Naive thymus-derived CD8-positive, alpha-beta T cell (primary cell): ENCODE data around the gene CARM1. TPM values are rescaled to one million over a fixed set of nuclear protein-coding genes. Genes with fewer than 3 reads are reported as not detected.
"Not testable (repeated sequence)": the region's sequence is repeated elsewhere in the genome, so short reads cannot be mapped to it uniquely, and the experiment has no call there.

Experiments
- ATAC-seq, 2 donors: fragments of 150-1000 bp; cut with Tn5 transposase in 1 of 2; sonication (Bioruptor Pico), chemical (Tn5 transposase) in 1 of 2; 1 replicate in 1 of 2; 2 replicates in 1 of 2; pipeline ENCODE4 v1.10.0; 2021; ENCODE audit warnings: mild to moderate bottlenecking in 2 of 2, moderate library complexity in 2 of 2
- POLR2A ChIA-PET: fragments of 350-600 bp; sonication (Branson Sonifier 250); formaldehyde crosslinking; loops from one replicate; lab custom pipeline; 2021; ENCODE audit warnings: antibody characterized with exemption; lab: Charles Lee
- DNase-seq, 10 donors: peaks; one replicate each; pipeline versions ENCODE4 v3.0.0 to v3.0.0-alpha.2; 2020 to 2022
- H3K27ac Mint-ChIP-seq, 10 donors: one replicate each; pipeline ENCODE4 v1.8.0; 2020 to 2022; ENCODE audit warnings: mild to moderate bottlenecking in 10 of 10, mixed read lengths in 10 of 10, moderate library complexity in 4 of 10, inconsistent platforms in 1 of 10
- H3K27me3 Mint-ChIP-seq, 5 donors: one replicate each; pipeline ENCODE4 v1.8.0; 2021 to 2022; ENCODE audit warnings: mixed read lengths in 5 of 5
- H3K36me3 Mint-ChIP-seq, 3 donors: one replicate each; pipeline ENCODE4 v1.8.0; 2020 to 2022; ENCODE audit warnings: mixed read lengths in 3 of 3, mild to moderate bottlenecking in 2 of 3, inconsistent platforms in 1 of 3
- H3K4me1 Mint-ChIP-seq, 4 donors: one replicate each; pipeline ENCODE4 v1.8.0; 2021 to 2022; ENCODE audit warnings: mixed read lengths in 4 of 4
- H3K4me3 Mint-ChIP-seq, 10 donors: one replicate each; pipeline ENCODE4 v1.8.0; 2020 to 2022; ENCODE audit warnings: mild to moderate bottlenecking in 10 of 10, mixed read lengths in 10 of 10, moderate library complexity in 6 of 10, inconsistent platforms in 1 of 10
- H3K9me3 Mint-ChIP-seq, 9 donors: one replicate each; pipeline ENCODE4 v1.8.0; 2020 to 2022; ENCODE audit warnings: mixed read lengths in 9 of 9, mild to moderate bottlenecking in 3 of 9, inconsistent platforms in 1 of 9, moderate library complexity in 1 of 9
- polyA plus RNA-seq, 3 donors: library from polyadenylated mRNA; unstranded; fragments of 300-500 nt; fragmentation: Illumina TruSeq; gene quantifications; one replicate each; pipeline ENCODE4 v1.2.3, GENCODE V29; 2021
- total RNA-seq, 8 experiments: library from RNA in 2 of 8; stranded (reverse) in 2 of 8; gene quantifications; one replicate each; pipeline ENCODE4 v1.2.3 and lab custom pipeline; 2021 to 2026

CARM1 gene
- total and polyA plus RNA-seq, 5 experiments from 2014 or later, result 0.30 to 26.5 (median 0.59) TPM

- Mint-ChIP-seq H3K4me3 (peak overlapping the region; percentile 95 to 100 (median 97)), H3K27ac (peak overlapping the region; percentile 98 to 100 (median 100)), H3K9me3 (peaks cover 0 to 11% (median 5%) of the 10 kb centered on the region in 9 donors), H3K27me3 (no peaks in the 10 kb centered on the region), H3K36me3 (peaks cover 0 to 13% (median 6%) of the 10 kb centered on the region in 3 donors), H3K4me1 (peaks cover 8 to 16% (median 15%) of the 10 kb centered on the region in 4 donors)
- ATAC-seq (peak in 1 of 2 donors; percentile 0), DNase-seq (peak in 1 of 10 donors; percentile 25)
- POLR2A ChIA-PET, result interaction anchor here (0.5 to 2.3 kb wide), 20 partner anchors 9 to 432 kb away, joined by 3 to 20 read pairs (median 5); partner anchors contain the start of genes C19orf38, CARM1, CDC37 and CDKN2D
Observed at GRCh38 chr19:10835089-10835753, 36.1 kb upstream of the CARM1 start.

GRCh38 chr19:10835754-10836478 is 35.4 kb upstream of the CARM1 start, which contains the start of gene TMED1:
TSS of gene TMED1 (minus strand) at chr19:10836212. CDS start at chr19:10836191, 21 bp downstream.
- Mint-ChIP-seq H3K27me3 (no peaks in the 10 kb centered on the region), H3K4me3 (peak within 1 kb of the TSS; percentile 95 to 100 (median 97)), H3K36me3 (peaks cover 0 to 9% (median 6%) of the 10 kb centered on the region in 3 donors), H3K27ac (peak within 1 kb of the TSS; percentile 98 to 100 (median 100)), H3K9me3 (peaks cover 0 to 11% (median 5%) of the 10 kb centered on the region in 9 donors), H3K4me1 (peaks cover 8 to 16% (median 15%) of the 10 kb centered on the region in 4 donors)
- DNase-seq (peak; percentile 87 to 97 (median 94)), ATAC-seq (peak; percentile 90 to 92)
- POLR2A ChIA-PET, result interaction anchor here (0.5 to 2.3 kb wide), 32 partner anchors 9 to 734 kb away, joined by 3 to 20 read pairs (median 4); partner anchors contain the start of genes ANGPTL6, C19orf38, CARM1 and CCDC159

GRCh38 chr19:10836479-10837330 is 34.6 kb upstream of the CARM1 start:
- DNase-seq, result peak in 6 of 10 donors; percentile 59 to 92 (median 76)
- Mint-ChIP-seq H3K36me3 (peaks cover 0 to 9% (median 6%) of the 10 kb centered on the region in 3 donors), H3K4me3 (peak overlapping the region; percentile 95 to 100 (median 97)), H3K4me1 (peaks cover 8 to 16% (median 15%) of the 10 kb centered on the region in 4 donors), H3K9me3 (peaks cover 0 to 11% (median 5%) of the 10 kb centered on the region in 9 donors), H3K27me3 (no peaks in the 10 kb centered on the region), H3K27ac (peak overlapping the region; percentile 98 to 100 (median 100))
- ATAC-seq, result peak; percentile 42 to 44
- POLR2A ChIA-PET, result interaction anchor here (0.6 to 2.3 kb wide), 28 partner anchors 8 to 1264 kb away, joined by 3 to 20 read pairs (median 4); partner anchors contain the start of genes ANGPTL6, CCDC159, CDC37 and CDKN2D

GRCh38 chr19:10837649-10838048 is 33.7 kb upstream of the CARM1 start:
- Mint-ChIP-seq H3K27ac (peak overlapping the region in 1 of 10 donors; percentile 25), H3K4me1 (peaks cover 8 to 16% (median 15%) of the 10 kb centered on the region in 4 donors)
- not testable (repeated sequence) for DNase-seq

DNA sequence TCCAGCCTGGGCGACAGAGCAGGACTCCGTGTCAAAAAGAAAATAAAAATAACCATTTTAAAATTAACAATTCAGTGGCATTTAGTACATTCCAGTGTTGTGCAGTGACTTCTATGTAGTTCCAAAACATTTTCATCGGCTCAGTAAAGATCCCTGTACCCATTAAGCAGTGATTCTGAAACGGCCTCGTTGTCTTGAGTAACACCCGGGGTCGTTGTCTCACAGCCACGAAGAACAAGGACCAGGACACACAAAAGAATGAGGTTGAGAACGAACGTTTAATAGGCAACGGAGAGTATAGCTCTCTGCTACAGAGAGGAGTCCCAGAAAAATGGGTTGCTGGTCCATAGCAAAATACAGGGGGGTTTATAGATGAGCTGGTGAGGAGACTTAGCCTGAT is 33.0 kb upstream of the CARM1 start:
- ATAC-seq (no peak), DNase-seq (no peak)
- peaks cover 0 to 11% (median 5%) of the 10 kb centered on the region in 9 donors for H3K9me3 Mint-ChIP-seq
- POLR2A ChIA-PET, result no interaction called here
- peaks cover 0 to 6% (median 4%) of the 10 kb centered on the region in 3 donors for H3K36me3 Mint-ChIP-seq
- H3K27ac Mint-ChIP-seq, result peak overlapping the region in 1 of 10 donors; percentile 43
- H3K4me3 Mint-ChIP-seq, result no peak overlapping the region
- peaks cover 9 to 16% (median 15%) of the 10 kb centered on the region in 4 donors for H3K4me1 Mint-ChIP-seq
- H3K27me3 Mint-ChIP-seq, result peaks cover 0 to under 1% (median 0%) of the 10 kb centered on the region in 5 donors

More at GRCh38 chr19:10837649-10838048, 33.7 kb upstream of the CARM1 start:
- not testable (repeated sequence) for H3K27me3 Mint-ChIP-seq, ATAC-seq, H3K4me3 Mint-ChIP-seq, H3K36me3 Mint-ChIP-seq
- peaks cover 0 to 11% (median 5%) of the 10 kb centered on the region in 9 donors for H3K9me3 Mint-ChIP-seq
- POLR2A ChIA-PET, result interaction anchor here (0.6 to 0.7 kb wide), 2 partner anchors 146 to 189 kb away, joined by 3 to 4 read pairs; no protein-coding TSS in a partner anchor

DNA sequence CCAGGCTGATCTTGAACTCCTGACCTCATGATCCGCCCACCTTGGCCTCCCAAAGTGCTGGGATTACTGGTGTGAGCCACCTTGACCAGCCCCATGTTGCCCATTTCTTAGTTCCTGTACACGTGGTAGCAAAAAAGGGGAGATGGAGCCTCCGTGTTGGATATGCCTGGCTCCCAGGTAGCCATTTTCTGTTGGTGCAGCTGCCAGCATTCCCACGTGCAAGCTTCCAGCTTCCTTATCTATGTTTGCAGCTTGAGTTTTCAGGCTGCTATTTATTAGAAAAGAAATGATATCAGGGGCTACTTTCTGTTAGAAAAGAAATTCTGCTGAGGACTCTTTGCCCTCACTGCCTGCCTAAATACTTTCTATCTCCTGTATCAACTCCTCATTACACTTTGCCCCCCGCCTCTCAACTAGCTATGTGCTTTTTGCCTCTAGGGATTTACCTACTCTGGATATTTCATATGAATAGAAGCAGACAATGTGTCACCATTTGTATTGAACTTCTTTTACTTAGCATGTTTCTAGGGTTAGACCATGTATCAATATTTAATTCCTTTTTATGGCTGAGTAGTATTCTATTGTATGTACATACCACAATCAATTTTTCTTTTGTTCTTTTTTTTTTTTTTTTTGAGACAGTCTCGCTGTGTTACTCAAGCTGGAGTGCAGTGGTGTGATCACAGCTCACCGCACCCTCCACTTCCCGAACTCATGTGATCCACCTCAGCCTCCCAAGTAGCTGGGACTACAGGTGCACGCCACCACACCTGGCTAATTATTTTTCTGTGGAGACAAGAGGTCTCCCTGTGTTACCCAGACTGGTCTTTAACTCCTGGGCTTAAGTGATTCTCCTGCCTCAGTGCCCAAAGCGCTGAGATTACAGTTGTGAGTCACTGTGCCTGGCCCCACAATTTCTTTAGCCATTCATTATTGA is 32.0 kb upstream of the CARM1 start:
- H3K27ac Mint-ChIP-seq, result peak overlapping the region in 2 of 10 donors; percentile 20 to 55
- peaks cover 0 to 6% (median 4%) of the 10 kb centered on the region in 3 donors for H3K36me3 Mint-ChIP-seq
- H3K9me3 Mint-ChIP-seq, result peaks cover 0 to 11% (median 5%) of the 10 kb centered on the region in 9 donors
- peaks cover 0 to 4% (median 0%) of the 10 kb centered on the region in 5 donors for H3K27me3 Mint-ChIP-seq
- DNase-seq (no peak), ATAC-seq (no peak)
- no peak overlapping the region for H3K4me3 Mint-ChIP-seq
- POLR2A ChIA-PET, result interaction anchor here (0.6 to 1.6 kb wide), 3 partner anchors 108 to 286 kb away, joined by 3 to 11 read pairs (median 4); no protein-coding TSS in a partner anchor
- H3K4me1 Mint-ChIP-seq, result peaks cover 9 to 16% (median 15%) of the 10 kb centered on the region in 4 donors

GRCh38 chr19:10842788-10843187 is 28.6 kb upstream of the CARM1 start:
- peaks cover 0 to 17% (median 6%) of the 10 kb centered on the region in 9 donors for H3K9me3 Mint-ChIP-seq
- H3K27me3 Mint-ChIP-seq, result peaks cover 0 to 4% (median 0%) of the 10 kb centered on the region in 5 donors
- ATAC-seq (no peak), DNase-seq (no peak)
- H3K27ac Mint-ChIP-seq, result no peak overlapping the region
- POLR2A ChIA-PET, result interaction anchor here (0.6 kb wide), 1 partner anchor 28 kb away, joined by 3 read pairs; no protein-coding TSS in a partner anchor
- H3K4me3 Mint-ChIP-seq, result no peak overlapping the region
- H3K4me1 Mint-ChIP-seq, result peaks cover 0 to 3% (median 2%) of the 10 kb centered on the region in 4 donors
- peaks cover 0 to 4% (median 4%) of the 10 kb centered on the region in 3 donors for H3K36me3 Mint-ChIP-seq

GRCh38 chr19:10846500-10847202 is 24.7 kb upstream of the CARM1 start:
- peaks cover 0 to 15% (median 4%) of the 10 kb centered on the region in 9 donors for H3K9me3 Mint-ChIP-seq
- POLR2A ChIA-PET, result no interaction called here
- peaks cover 0 to 4% (median 4%) of the 10 kb centered on the region in 3 donors for H3K36me3 Mint-ChIP-seq
- ATAC-seq (no peak), DNase-seq (no peak)
- H3K27ac Mint-ChIP-seq, result peak overlapping the region in 1 of 10 donors; percentile 24
- peaks cover 0 to 4% (median 0%) of the 10 kb centered on the region in 5 donors for H3K27me3 Mint-ChIP-seq
- H3K4me3 Mint-ChIP-seq, result no peak overlapping the region
- peaks cover 1 to 11% (median 8%) of the 10 kb centered on the region in 4 donors for H3K4me1 Mint-ChIP-seq

DNA sequence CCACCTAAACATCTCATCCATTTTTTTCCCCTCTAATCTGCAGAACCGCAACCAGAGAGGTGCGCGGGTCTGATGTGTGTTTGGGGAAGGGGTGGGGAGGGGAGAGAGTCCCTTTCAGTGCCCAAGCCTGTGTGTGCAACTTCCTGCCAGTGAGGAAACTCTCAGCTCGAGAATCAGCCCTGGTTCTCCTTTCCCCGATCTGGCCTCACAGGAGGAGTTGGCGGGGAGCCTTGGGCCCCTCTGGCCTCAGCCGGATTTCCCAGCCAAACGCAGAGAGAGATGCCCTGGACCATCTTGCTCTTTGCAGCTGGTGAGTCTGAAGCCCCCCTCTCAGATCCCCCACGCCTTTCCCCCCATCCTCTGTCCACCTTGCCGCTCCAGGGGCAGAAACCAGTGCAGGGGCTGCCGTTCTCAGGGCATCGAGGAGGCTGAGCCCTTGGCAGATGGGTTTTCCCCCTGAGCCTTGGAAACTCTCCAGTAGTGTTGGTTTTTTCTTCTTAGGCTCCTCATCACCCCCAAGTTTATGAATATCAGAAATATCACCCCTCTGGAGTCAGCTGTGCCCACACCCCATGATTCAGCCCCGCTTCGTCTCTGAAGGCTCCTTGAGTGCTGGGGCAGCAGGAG is 23.0 kb upstream of the CARM1 start, which contains the start of gene C19orf38:
Gene C19orf38, plus strand, starts transcription at position 186 of the 627 bp plus-strand sequence. Its CDS starts 94 bp downstream, at position 280.
- peaks cover 0 to 4% (median 4%) of the 10 kb centered on the region in 3 donors for H3K36me3 Mint-ChIP-seq
- peak in 1 of 2 donors; percentile 52 for ATAC-seq

More for the DNA sequence above, 23.0 kb upstream of the CARM1 start, which contains the start of gene C19orf38:
- no peak for DNase-seq
- POLR2A ChIA-PET, result interaction anchor here (1.4 kb wide), 1 partner anchor 13 kb away, joined by 3 read pairs; the partner anchor contains the start of gene TMED1
- Mint-ChIP-seq H3K4me3 (peak within 1 kb of the TSS; percentile 26 to 67 (median 36)), H3K9me3 (peaks cover 0 to 15% (median 4%) of the 10 kb centered on the region in 9 donors), H3K4me1 (peaks cover 1 to 11% (median 8%) of the 10 kb centered on the region in 4 donors), H3K27ac (peak within 1 kb of the TSS in 3 of 10 donors; percentile 35 to 56 (median 37)), H3K27me3 (peaks cover 0 to 3% (median 0%) of the 10 kb centered on the region in 5 donors)
